Stomach (tissue), 9 donors: ENCODE measurements around the gene CA6. TPM values are rescaled to one million over a fixed set of nuclear protein-coding genes. Genes with fewer than 3 reads are reported as not detected.
A peak's percentile ranks its signal among the peaks of the same experiment; 100 is the strongest.

Experiments used
- DNase-seq, 2 donors: peaks; one replicate each; pipeline versions ENCODE4 v3.0.0 to v3.0.0-alpha.2; 2013 to 2019
- H3K27ac ChIP-seq, 5 donors: fragments of 200-600 bp in 4 of 5; sonication (generic) in 4 of 5; one replicate each; pipeline ENCODE4 v1.5.1; 2013 to 2019; ENCODE audit warnings: mild to moderate bottlenecking in 1 of 5, moderate library complexity in 1 of 5
- H3K27me3 ChIP-seq, 3 donors: fragments of 200-600 bp; sonication (generic); one replicate each; pipeline ENCODE4 v1.5.1; 2017 to 2019; ENCODE audit warnings: mixed run types in 1 of 3
- H3K36me3 ChIP-seq, 4 donors: fragments of 200-600 bp; sonication (generic); 1 replicate in 3 of 4; 2 replicates in 1 of 4; pipeline ENCODE4 v1.5.1; 2016 to 2019
- H3K4me1 ChIP-seq, 4 donors: fragments of 200-600 bp; sonication (generic); one replicate each; pipeline ENCODE4 v1.5.1; 2016 to 2019
- H3K4me3 ChIP-seq, 4 donors: fragments of 200-600 bp; sonication (generic) in 3 of 4; one replicate each; pipeline ENCODE4 v1.5.1; 2016 to 2019; ENCODE audit warnings: mild to moderate bottlenecking in 1 of 4
- H3K9me3 ChIP-seq, 4 donors: fragments of 200-600 bp; sonication (generic); one replicate each; pipeline ENCODE4 v1.5.1; 2016 to 2019
- CTCF ChIP-seq, 7 experiments: fragments of 450-650 bp in 4 of 7; fragments of 200-600 bp in 3 of 7; sonication (generic) in 3 of 7; IDR thresholded peaks; one replicate each; pipeline ENCODE4 v1.5.1; 2016 to 2019; ENCODE audit warnings: antibody characterized with exemption in 7 of 7, control low read depth in 2 of 7, mild to moderate bottlenecking in 1 of 7
- EP300 ChIP-seq: sonication (generic); formaldehyde crosslinking; IDR thresholded peaks from one replicate; pipeline ENCODE4 v1.6.1; 2017; ENCODE audit warnings: antibody characterized with exemption
- POLR2A ChIP-seq, 4 donors: fragments of 450-650 bp; IDR thresholded peaks; one replicate each; pipeline ENCODE4 v1.6.1; 2016; ENCODE audit warnings: antibody characterized with exemption in 4 of 4, control low read depth in 2 of 4, mild to moderate bottlenecking in 1 of 4, moderate library complexity in 1 of 4
- POLR2AphosphoS5 ChIP-seq, 3 donors: sonication (generic); formaldehyde crosslinking; IDR thresholded peaks; one replicate each; pipeline ENCODE4 v1.6.1; 2016; ENCODE audit warnings: antibody characterized with exemption in 3 of 3
- WGBS, 5 donors: extraction: QIAGEN DNeasy Blood & Tissue Kit in 3 of 5; methylation state at CpG; one replicate each; pipeline versions ENCODE4 v1.1.5 to v1.1.7; 2013 to 2018; 5-methylcytosine and 5-hydroxymethylcytosine counted together
- intact Hi-C: fragments of 100-400 bp; cut with DNase I; formaldehyde crosslinking; loops from one replicate; pipeline ENCODE4 v1.15.1; 2023; ENCODE audit warnings: low total_unique reads
- polyA plus RNA-seq, 3 donors: library from polyadenylated mRNA; stranded (reverse); fragments of 200-250 nt; gene quantifications; one replicate each; pipeline ENCODE4 v1.2.3, GENCODE V29; 2013
- total RNA-seq, 5 donors: library from RNA; depleted of rRNA; stranded (reverse); fragments of >200 nt; gene quantifications; one replicate each; pipeline versions ENCODE4 v1.1.0 to v1.2.3, GENCODE V29; 2014 to 2016
- donor health status: healthy with polysubstance abuse.
- donor health status: Bipolar disorder and iron deficiency.
- donor health status: healthy.

Gene CA6
- total and polyA plus RNA-seq, 8 donors, result not detected

DNA sequence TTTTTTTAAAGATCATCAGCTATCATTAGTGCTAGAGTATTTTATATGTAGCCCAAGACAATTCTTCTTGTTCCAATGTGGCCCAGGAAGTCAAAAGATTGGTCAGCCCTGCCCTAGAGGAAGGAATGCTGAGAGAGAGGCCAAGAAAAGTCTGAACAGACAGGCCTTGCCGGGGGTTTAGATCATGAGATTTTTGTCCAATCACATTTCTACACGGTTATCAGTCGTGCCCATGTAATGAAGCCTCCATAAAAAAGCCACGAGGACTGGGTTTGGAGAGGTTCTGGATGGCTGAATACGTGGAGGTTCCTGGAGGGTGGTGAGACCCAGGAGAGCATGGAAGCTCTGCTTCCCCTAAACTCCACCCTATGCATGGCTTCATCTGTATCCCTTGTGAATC is 42.9 kb upstream of the CA6 start:
- no peak for DNase-seq
- H3K27ac ChIP-seq, result no peak overlapping the region
- H3K9me3 ChIP-seq, result no peaks in the 10 kb centered on the region
- TF ChIP-seq POLR2AphosphoS5 (IDR thresholded peaks at IDR 0.05) (no peak), CTCF (IDR thresholded peaks at IDR 0.05) (no peak), POLR2A (IDR thresholded peaks at IDR 0.05) (no peak), EP300 (no peak)
- H3K27me3 ChIP-seq, result no peaks in the 10 kb centered on the region
- no peak overlapping the region for H3K4me3 ChIP-seq
- intact Hi-C loops, result no loop called here
- no peaks in the 10 kb centered on the region for H3K36me3 ChIP-seq
- WGBS, 5 donors, result 81 to 85% (median 85%) methylated on average over 5 of the region's 5 CpGs
- peaks cover 0 to 21% (median 9%) of the 10 kb centered on the region in 4 donors for H3K4me1 ChIP-seq

DNA sequence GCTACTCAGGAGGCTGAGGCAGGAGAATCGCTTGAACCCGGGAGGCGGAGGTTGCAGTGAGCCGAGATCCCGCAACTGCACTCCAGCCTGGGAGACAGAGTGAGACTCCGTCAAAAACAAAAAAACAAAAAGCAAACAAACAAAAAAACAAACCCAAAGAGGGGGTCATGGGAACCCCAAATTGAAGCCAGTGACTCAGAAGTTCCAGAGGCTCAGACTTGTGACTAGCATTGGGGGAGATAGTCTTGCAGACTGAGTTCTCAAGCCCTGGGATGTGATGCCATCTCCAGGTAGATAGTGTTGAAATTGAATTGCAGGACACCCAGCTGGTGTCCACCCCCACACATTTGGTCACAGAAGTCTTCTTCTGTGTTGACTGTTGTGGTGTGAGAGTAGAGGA is 42.3 kb upstream of the CA6 start:
- Histone ChIP-seq H3K36me3 (no peaks in the 10 kb centered on the region), H3K27me3 (no peaks in the 10 kb centered on the region), H3K9me3 (no peaks in the 10 kb centered on the region), H3K4me1 (peaks cover 0 to 21% (median 9%) of the 10 kb centered on the region in 4 donors), H3K27ac (no peak overlapping the region), H3K4me3 (no peak overlapping the region)
- no peak for DNase-seq
- TF ChIP-seq EP300, result no peak
- no peak for TF ChIP-seq CTCF (IDR thresholded peaks at IDR 0.05)
- no peak for TF ChIP-seq POLR2AphosphoS5 (IDR thresholded peaks at IDR 0.05)
- no peak for TF ChIP-seq POLR2A (IDR thresholded peaks at IDR 0.05)
- 93 to 97% (median 95%) methylated on average over 6 of the region's 6 CpGs for WGBS, 5 donors
- intact Hi-C loops, result no loop called here

DNA sequence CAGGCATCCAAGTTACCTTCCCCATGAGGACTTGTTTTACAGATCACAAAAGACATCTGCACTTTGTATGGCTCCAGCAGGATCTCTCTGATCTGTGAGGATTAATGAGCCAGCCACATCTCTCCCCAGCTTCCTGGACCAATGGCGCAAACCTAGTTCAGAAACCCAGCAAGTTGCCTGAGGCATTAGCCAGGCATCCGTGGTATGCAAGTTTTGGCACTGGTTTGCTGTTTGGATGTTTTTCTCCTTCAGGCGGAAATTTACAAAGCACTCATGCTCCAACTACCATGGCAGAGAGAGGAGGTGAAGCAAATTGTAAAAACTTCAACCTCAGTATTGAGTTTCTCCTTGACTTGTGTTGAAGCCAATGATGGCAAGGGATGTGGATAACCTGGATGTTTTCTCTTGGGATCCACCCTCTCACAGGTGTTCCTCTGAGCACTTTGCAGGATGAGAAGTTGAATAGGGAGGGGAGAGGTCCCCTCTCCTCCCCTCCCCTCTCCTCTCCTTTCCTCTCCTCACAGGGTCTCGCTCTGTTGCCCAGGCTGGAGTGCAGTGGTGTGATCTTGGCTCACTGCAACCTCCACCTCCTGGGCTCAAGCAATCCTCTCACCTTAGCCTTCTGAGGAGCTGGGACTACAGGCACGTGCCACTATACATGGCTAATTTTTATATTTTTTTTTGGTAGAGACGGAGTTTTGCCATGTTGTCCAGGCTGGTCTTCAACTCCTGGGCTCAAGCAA is 41.6 kb upstream of the CA6 start:
- H3K36me3 ChIP-seq, result no peaks in the 10 kb centered on the region
- WGBS, 5 donors, result 54 to 66% (median 59%) methylated on average over 6 of the region's 6 CpGs
- H3K4me3 ChIP-seq, result no peak overlapping the region
- H3K4me1 ChIP-seq, result peaks cover 0 to 21% (median 9%) of the 10 kb centered on the region in 4 donors
- TF ChIP-seq POLR2AphosphoS5 (IDR thresholded peaks at IDR 0.05) (peak in 1 of 3 donors; percentile 49), EP300 (no peak), POLR2A (IDR thresholded peaks at IDR 0.05) (no peak), CTCF (IDR thresholded peaks at IDR 0.05) (no peak)
- H3K27me3 ChIP-seq, result no peaks in the 10 kb centered on the region
- peak; percentile 30 to 46 for DNase-seq
- intact Hi-C loops, result no loop called here
- peak overlapping the region in 1 of 5 donors; percentile 21 for H3K27ac ChIP-seq
- no peaks in the 10 kb centered on the region for H3K9me3 ChIP-seq

DNA sequence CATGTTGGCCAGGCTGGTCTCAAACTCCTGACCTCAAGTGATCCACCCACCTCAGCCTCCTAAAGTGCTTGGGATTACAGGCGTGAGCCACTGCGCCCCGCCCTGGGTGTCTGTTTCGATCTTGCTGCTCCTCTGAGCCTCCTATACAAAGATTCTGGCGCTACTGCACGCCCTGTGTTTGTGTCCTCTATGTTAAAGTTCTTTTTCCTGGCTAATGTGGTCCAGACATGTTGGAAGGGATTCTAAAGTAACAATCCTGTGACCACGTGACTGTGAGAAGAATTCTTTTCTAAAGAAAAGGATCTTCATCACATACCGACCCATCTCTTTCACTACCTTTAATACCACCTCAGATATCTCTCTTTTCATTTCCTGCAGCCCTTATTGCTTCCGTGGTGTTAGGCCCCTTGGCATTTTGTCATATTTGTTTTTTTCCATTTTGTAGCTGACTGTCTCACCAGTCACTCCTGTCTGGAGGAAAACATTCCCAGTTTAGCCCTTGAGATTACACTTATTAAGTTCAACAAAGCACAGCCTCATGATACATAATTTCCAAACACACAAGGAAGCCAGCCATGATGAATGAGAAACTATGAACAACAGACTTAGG is 40.0 kb upstream of the CA6 start:
- 72 to 77% (median 73%) methylated on average over 9 of the region's 9 CpGs for WGBS, 5 donors
- intact Hi-C loops, result no loop called here
- no peak for TF ChIP-seq CTCF (IDR thresholded peaks at IDR 0.05)
- no peak for TF ChIP-seq EP300
- no peak for TF ChIP-seq POLR2AphosphoS5 (IDR thresholded peaks at IDR 0.05)
- no peak for TF ChIP-seq POLR2A (IDR thresholded peaks at IDR 0.05)
- H3K27me3 ChIP-seq, result no peaks in the 10 kb centered on the region
- H3K36me3 ChIP-seq, result no peaks in the 10 kb centered on the region
- H3K4me3 ChIP-seq, result no peak overlapping the region
- no peaks in the 10 kb centered on the region for H3K9me3 ChIP-seq
- peaks cover 0 to 13% (median 8%) of the 10 kb centered on the region in 4 donors for H3K4me1 ChIP-seq
- H3K27ac ChIP-seq, result no peak overlapping the region
- DNase-seq, result no peak
